Endothelial cell of umbilical vein (primary cell): Measurements from ENCODE around the gene RAG1. TPM values are rescaled to one million over a fixed set of nuclear protein-coding genes. Genes with fewer than 3 reads are reported as not detected.

Source experiments
- BruUV-seq: library from RNA; stranded (reverse); fragments of 400-500 nt; replicated peaks from 2 replicates; lab custom pipeline; 2021; lab: Mats Ljungman, UMichigan
- CTCF ChIA-PET: fragments of 300-600, 350-600 bp; sonication (Branson Sonifier 250); formaldehyde crosslinking; loops from one replicate; lab custom pipeline; 2021; ENCODE audit warnings: antibody characterized with exemption, inconsistent platforms; lab: Charles Lee
- POLR2A ChIA-PET: fragments of 300-600, 350-600 bp; sonication (Branson Sonifier 250); formaldehyde crosslinking; loops from one replicate; lab custom pipeline; 2021; ENCODE audit warnings: antibody characterized with exemption, inconsistent platforms; lab: Charles Lee
- DNase-seq: peaks from one replicate; pipeline ENCODE4 v3.0.0-alpha.2; 2011; ENCODE audit warnings: low read depth, low spot score
- FAIRE-seq: peaks from 2 replicates; lab custom pipeline; 2011; peaks lifted over from hg19 to GRCh38; lab: Jason Lieb, UNC
- H2AFZ ChIP-seq: 2 replicates; pipeline ENCODE4 v1.6.0; 2012; ENCODE audit warnings: low read depth, low read length, control low read depth, inconsistent platforms
- H3K27ac ChIP-seq: 2 replicates; pipeline ENCODE4 v1.5.1; 2011; ENCODE audit warnings: low read depth, mild to moderate bottlenecking, control low read depth, low read length, moderate library complexity; ENCODE audit not compliant: insufficient read depth
- H3K27me3 ChIP-seq, 2 experiments: 2 replicates each; pipeline versions ENCODE4 v1.6.0 to v1.6.1; 2011; ENCODE audit warnings: low read length in 2 of 2, mixed read lengths in 1 of 2; ENCODE audit not compliant: control insufficient read depth in 2 of 2, insufficient read depth in 2 of 2
- H3K36me3 ChIP-seq, 2 experiments: 2 replicates in 1 of 2; 3 replicates in 1 of 2; pipeline ENCODE4 v1.5.1; 2011; ENCODE audit warnings: low read length in 2 of 2, mild to moderate bottlenecking in 1 of 2, moderate library complexity in 1 of 2; ENCODE audit not compliant: control insufficient read depth in 2 of 2, insufficient read depth in 2 of 2; ENCODE audit errors: extremely low read depth in 1 of 2
- H3K4me1 ChIP-seq: 3 replicates; pipeline ENCODE4 v1.5.1; 2011; ENCODE audit warnings: mild to moderate bottlenecking, low read length; ENCODE audit not compliant: control insufficient read depth, insufficient read depth; ENCODE audit errors: extremely low read depth
- H3K4me2 ChIP-seq: 2 replicates; pipeline ENCODE4 v1.6.1; 2011; ENCODE audit warnings: low read length, control low read depth, mixed read lengths; ENCODE audit not compliant: insufficient read depth
- H3K4me3 ChIP-seq, 3 experiments: fragments of 200-600 bp in 1 of 3; sonication (generic), shearing (Covaris generic) in 1 of 3; replicated peaks in 1 of 3; 2 replicates each; pipeline ENCODE4 v1.5.1; 2011 to 2016; ENCODE audit warnings: control low read depth in 3 of 3, low read length in 3 of 3, mild to moderate bottlenecking in 2 of 3, inconsistent platforms in 1 of 3, low read depth in 1 of 3, moderate library complexity in 1 of 3; ENCODE audit not compliant: insufficient read depth in 1 of 3
- H3K79me2 ChIP-seq: 2 replicates; pipeline ENCODE4 v1.6.0; 2012; ENCODE audit warnings: low read length, inconsistent platforms; ENCODE audit not compliant: control insufficient read depth, insufficient read depth
- H3K9ac ChIP-seq: replicated peaks from 2 replicates; pipeline ENCODE3; 2011; ENCODE audit warnings: low read length, control low read depth; ENCODE audit not compliant: insufficient read depth; ENCODE audit errors: extremely low read depth
- H3K9me1 ChIP-seq: replicated peaks from 3 replicates; pipeline ENCODE4 v1.6.0; 2011; ENCODE audit warnings: mild to moderate bottlenecking, low read length; ENCODE audit not compliant: control insufficient read depth, insufficient read depth; ENCODE audit errors: extremely low read depth
- H3K9me3 ChIP-seq: replicated peaks from 2 replicates; pipeline ENCODE4 v1.5.1; 2012; ENCODE audit warnings: low read length, inconsistent platforms; ENCODE audit not compliant: control insufficient read depth, insufficient read depth
- H4K20me1 ChIP-seq: replicated peaks from 2 replicates; pipeline ENCODE3; 2011; ENCODE audit warnings: mild to moderate bottlenecking, low read length; ENCODE audit not compliant: control insufficient read depth, insufficient read depth; ENCODE audit errors: extremely low read depth
- CTCF ChIP-seq, 2 donors: IDR thresholded peaks; 1 replicate in 1 of 2; 2 replicates in 1 of 2; pipeline ENCODE4 v1.5.1; 2011; ENCODE audit warnings: low read length in 2 of 2, mild to moderate bottlenecking in 2 of 2, moderate library complexity in 2 of 2, control low read depth in 1 of 2, inconsistent platforms in 1 of 2, low read depth in 1 of 2; ENCODE audit not compliant: insufficient read depth in 1 of 2; ENCODE audit errors: extremely low read depth in 1 of 2
- FOS ChIP-seq: IDR thresholded peaks from 2 replicates; pipeline ENCODE4 v1.6.1; 2011; ENCODE audit warnings: mild to moderate bottlenecking, low read length, moderate library complexity, borderline replicate concordance; ENCODE audit not compliant: insufficient read depth
- JUN ChIP-seq: IDR thresholded peaks from 2 replicates; pipeline ENCODE4 v1.6.1; 2011; ENCODE audit warnings: borderline replicate concordance, low read depth; ENCODE audit not compliant: insufficient read length, insufficient read depth
- POLR2A ChIP-seq: IDR thresholded peaks from 2 replicates; pipeline ENCODE4 v1.6.1; 2012; ENCODE audit warnings: low read depth, mild to moderate bottlenecking, control low read depth, low read length
- dilution Hi-C: fragments of 300-500 bp; cut with MboI; formaldehyde crosslinking; loops from one replicate; pipeline ENCODE4 v1.15.0; 2019; ENCODE audit warnings: low sequenced_read_pairs; ENCODE audit not compliant: extremely low pct_ligation_motif_present
- intact Hi-C: fragments of 100-400 bp; cut with micrococcal nuclease; formaldehyde crosslinking; loops from one replicate; pipeline ENCODE4 v1.10.0; 2022
- polyA plus RNA-seq, 4 experiments: library from polyadenylated mRNA; depleted of rRNA in 3 of 4; stranded (reverse) in 3 of 4; unstranded in 1 of 4; fragments of >200 nt; gene quantifications; 2 replicates each; pipeline versions ENCODE4 v1.2.1 to v1.2.3, GENCODE V29; 2011 to 2012; ENCODE audit warnings: missing spikeins in 1 of 4
- total RNA-seq: library from RNA; stranded (reverse); gene quantifications from 2 replicates; pipeline ENCODE4 v1.2.3, GENCODE V29; 2021

RAG1 gene
- total and polyA plus RNA-seq, 2 donors (not counting 3 experiments of a cell fraction or from before 2014, with no cell fraction given): 0.15 to 1.2 TPM

GRCh38 chr11:36564376-36565030 is 3.3 kb upstream of the RAG1 start:
- Histone ChIP-seq H4K20me1 (no peaks in the 10 kb centered on the region), H3K9me3 (no peaks in the 10 kb centered on the region), H2AFZ (no peak overlapping the region), H3K36me3 (no peaks in the 10 kb centered on the region), H3K27me3 (peaks cover 4 to 27% of the 10 kb centered on the region in 2 experiments), H3K4me1 (no peaks in the 10 kb centered on the region), H3K9me1 (no peaks in the 10 kb centered on the region), H3K79me2 (no peaks in the 10 kb centered on the region), H3K27ac (no peak overlapping the region), H3K4me3 (no peak overlapping the region), H3K9ac (no peak overlapping the region), H3K4me2 (peak overlapping the region; percentile 1)
- peak; percentile 67 for FAIRE-seq
- intact Hi-C loops (loop anchor here (1.0 kb wide), 3 partner anchors 59 to 183 kb away; no protein-coding TSS in a partner anchor), dilution Hi-C loops (no loop called here)
- BruUV-seq: no TSS peak
- ChIA-PET POLR2A (no interaction called here), CTCF (interaction anchor here (0.6 to 7.8 kb wide), 30 partner anchors 11 to 272 kb away, joined by 3 to 201 read pairs (median 7); partner anchors contain the start of gene IFTAP)
- peak; percentile 42 to 54 for TF ChIP-seq CTCF (IDR thresholded peaks at IDR 0.05; ENCODE audit: extremely low read depth in 1 of 2, insufficient read depth in 1 of 2, low read depth in 1 of 2, low read length in 2 of 2)
- TF ChIP-seq JUN: no peak
- no peak for TF ChIP-seq POLR2A
- TF ChIP-seq FOS: no peak
- peak; percentile 64 for DNase-seq
